HepG2 (cell line): ENCODE data around the gene BIK. TPM values are rescaled to one million over a fixed set of nuclear protein-coding genes. Genes with fewer than 3 reads are reported as not detected.

Source experiments
- DZIP1 ChIP-seq: sonication (generic); formaldehyde crosslinking; IDR thresholded peaks from 2 replicates; pipeline ENCODE4 v1.5.0; 2020; ENCODE audit warnings: mild to moderate bottlenecking, missing genetic modification reagents
- GABPA ChIP-seq, 2 experiments: IDR thresholded peaks; 2 replicates each; pipeline ENCODE4 v1.6.1; 2011 to 2016; ENCODE audit warnings: low read depth in 2 of 2, low read length in 1 of 2, missing biosample characterization in 1 of 2, missing genetic modification characterization in 1 of 2
- KLF6 ChIP-seq: IDR thresholded peaks from 2 replicates; pipeline ENCODE4 v1.8.0; 2016; ENCODE audit warnings: missing biosample characterization, missing genetic modification reagents
- POGK ChIP-seq: sonication (generic); formaldehyde crosslinking; conservative IDR thresholded peaks from 2 replicates; pipeline ENCODE4 v1.8.0; 2022; ENCODE audit warnings: mild to moderate bottlenecking, moderate library complexity, missing genetic modification reagents
- REST ChIP-seq, 2 experiments: IDR thresholded peaks; 2 replicates each; pipeline ENCODE4 v1.6.1; 2011 to 2012; ENCODE audit warnings: low read length in 2 of 2, borderline replicate concordance in 1 of 2, low read depth in 1 of 2, mild to moderate bottlenecking in 1 of 2, moderate library complexity in 1 of 2
- SAFB2 ChIP-seq: sonication (generic); formaldehyde crosslinking; IDR thresholded peaks from 2 replicates; pipeline ENCODE4 v1.5.1; 2020; ENCODE audit warnings: missing genetic modification reagents, low read depth, mild to moderate bottlenecking, borderline replicate concordance
- SOX6 ChIP-seq, 2 experiments: fragments of 450-650 bp in 1 of 2; sonication (generic) in 1 of 2; formaldehyde crosslinking in 1 of 2; IDR thresholded peaks; 2 replicates each; pipeline versions ENCODE4 v1.4.0 to v1.6.1; 2017 to 2020; ENCODE audit warnings: antibody characterized with exemption in 1 of 2, mild to moderate bottlenecking in 1 of 2, missing genetic modification reagents in 1 of 2
- TEF ChIP-seq: sonication (generic); formaldehyde crosslinking; IDR thresholded peaks from 2 replicates; pipeline ENCODE4 v1.5.0; 2020; ENCODE audit warnings: missing genetic modification reagents
- ZBTB7B ChIP-seq: sonication (generic); formaldehyde crosslinking; IDR thresholded peaks from 2 replicates; pipeline ENCODE4 v1.4.0; 2020; ENCODE audit warnings: missing genetic modification reagents
- ZFP36L1 ChIP-seq: sonication (generic); formaldehyde crosslinking; IDR thresholded peaks from 2 replicates; pipeline ENCODE4 v1.8.0; 2022; ENCODE audit warnings: mild to moderate bottlenecking, missing genetic modification reagents, moderate library complexity
- ZNF354B ChIP-seq: sonication (generic); formaldehyde crosslinking; IDR thresholded peaks from 2 replicates; pipeline ENCODE4 v1.8.0; 2022; ENCODE audit warnings: mild to moderate bottlenecking, missing genetic modification reagents
- ZNF609 ChIP-seq: sonication (generic); formaldehyde crosslinking; IDR thresholded peaks from 2 replicates; pipeline ENCODE4 v1.4.0; 2020; ENCODE audit warnings: mild to moderate bottlenecking, missing genetic modification reagents, borderline replicate concordance
- ZNF883 ChIP-seq: sonication (generic); formaldehyde crosslinking; IDR thresholded peaks from 2 replicates; pipeline ENCODE4 v1.5.1; 2020; ENCODE audit warnings: mild to moderate bottlenecking, missing genetic modification reagents; ENCODE audit errors: not compliant biosample characterization
- polyA plus RNA-seq, 8 experiments: library from polyadenylated mRNA; depleted of rRNA in 3 of 8; stranded (reverse) in 7 of 8; unstranded in 1 of 8; fragments of >200 nt; fragmentation: Illumina TruSeq in 4 of 8; extraction: Trizol in 4 of 8; gene quantifications; 2 replicates each; pipeline versions ENCODE4 v1.2.1 to v1.2.3, GENCODE V29; 2011 to 2016; ENCODE audit warnings: low read depth in 4 of 8, missing spikeins in 1 of 8, mixed read lengths in 1 of 8; ENCODE audit not compliant: insufficient read depth in 1 of 8
- total RNA-seq, 5 experiments: library from RNA; depleted of rRNA; stranded (reverse); fragments of >200 nt; fragmentation: Illumina TruSeq; extraction: Trizol; gene quantifications; 2 replicates each; pipeline ENCODE4 v1.2.3, GENCODE V29; 2016; ENCODE audit warnings: low read depth in 1 of 5

The BIK gene
- total and polyA plus RNA-seq, 2 of the 13 experiments (the other 11 are each of a cell fraction or from before 2014, with no cell fraction given): 0.54 to 0.80 TPM

GRCh38 chr22:43142880-43143562 is 32.5 kb downstream of the BIK start, which contains the start of gene MCAT (continued):
- TF ChIP-seq SAFB2 (no peak), ZNF354B (CRISPR knock-in tag) (no peak), ZNF609 (CRISPR knock-in tag) (peak; percentile 54; the same call in 1 of the 2 replicates), ZFP36L1 (CRISPR knock-in tag) (0 out of 2 replicates have a peak, but pooled peaks have one; percentile 37), ZNF883 (CRISPR knock-in tag) (peak; percentile 22), SOX6 (IDR thresholded peaks at IDR 0.05) (no peak), SOX6 (CRISPR knock-in tag; IDR thresholded peaks at IDR 0.05) (no peak), GABPA (IDR thresholded peaks at IDR 0.05; ENCODE audit: low read depth, low read length) (peak; percentile 89), GABPA (CRISPR knock-in tag; IDR thresholded peaks at IDR 0.05; ENCODE audit: low read depth) (peak; percentile 91), TEF (no peak), DZIP1 (no peak), REST (IDR thresholded peaks at IDR 0.05; ENCODE audit: borderline replicate concordance in 1 of 2, low read depth in 1 of 2, low read length in 2 of 2) (no peak; a peak in 1 of 4 replicates), POGK (CRISPR knock-in tag) (peak; percentile 90), KLF6 (peak; percentile 72), ZBTB7B (CRISPR knock-in tag) (peak; percentile 65; the same call in 1 of the 2 replicates)
